Tibial nerve (tissue), 4 donors: ENCODE measurements around the gene PLCB1.

ENCODE experiments used
- CTCF ChIP-seq, 5 experiments: fragments of 200-600 bp in 3 of 5; fragments of 450-650 bp in 2 of 5; sonication (generic) in 3 of 5; IDR thresholded peaks; one replicate each; pipeline ENCODE4 v1.5.1; 2016 to 2019; ENCODE audit warnings: antibody characterized with exemption in 5 of 5, mild to moderate bottlenecking in 3 of 5, moderate library complexity in 2 of 5
- EP300 ChIP-seq, 2 donors: sonication (generic); formaldehyde crosslinking; IDR thresholded peaks; one replicate each; pipeline ENCODE4 v1.6.1; 2017; ENCODE audit warnings: antibody characterized with exemption in 2 of 2, mild to moderate bottlenecking in 1 of 2

- no peak for TF ChIP-seq EP300 (IDR thresholded peaks at IDR 0.05)
- no peak for TF ChIP-seq CTCF (IDR thresholded peaks at IDR 0.05)
Observed at GRCh38 chr20:8242827-8243724, 111.0 kb downstream of the PLCB1 start.
